GM19240 (cell line): ENCODE data around the gene MSH5.
"Not testable (repeated sequence)": the region's sequence is repeated elsewhere in the genome, so short reads cannot be mapped to it uniquely, and the experiment has no call there.

Source experiments
- DNase-seq: peaks from one replicate; pipeline ENCODE4 v3.0.0; 2011; ENCODE audit warnings: low spot score; ENCODE audit not compliant: insufficient read length

The MSH5 gene

DNA sequence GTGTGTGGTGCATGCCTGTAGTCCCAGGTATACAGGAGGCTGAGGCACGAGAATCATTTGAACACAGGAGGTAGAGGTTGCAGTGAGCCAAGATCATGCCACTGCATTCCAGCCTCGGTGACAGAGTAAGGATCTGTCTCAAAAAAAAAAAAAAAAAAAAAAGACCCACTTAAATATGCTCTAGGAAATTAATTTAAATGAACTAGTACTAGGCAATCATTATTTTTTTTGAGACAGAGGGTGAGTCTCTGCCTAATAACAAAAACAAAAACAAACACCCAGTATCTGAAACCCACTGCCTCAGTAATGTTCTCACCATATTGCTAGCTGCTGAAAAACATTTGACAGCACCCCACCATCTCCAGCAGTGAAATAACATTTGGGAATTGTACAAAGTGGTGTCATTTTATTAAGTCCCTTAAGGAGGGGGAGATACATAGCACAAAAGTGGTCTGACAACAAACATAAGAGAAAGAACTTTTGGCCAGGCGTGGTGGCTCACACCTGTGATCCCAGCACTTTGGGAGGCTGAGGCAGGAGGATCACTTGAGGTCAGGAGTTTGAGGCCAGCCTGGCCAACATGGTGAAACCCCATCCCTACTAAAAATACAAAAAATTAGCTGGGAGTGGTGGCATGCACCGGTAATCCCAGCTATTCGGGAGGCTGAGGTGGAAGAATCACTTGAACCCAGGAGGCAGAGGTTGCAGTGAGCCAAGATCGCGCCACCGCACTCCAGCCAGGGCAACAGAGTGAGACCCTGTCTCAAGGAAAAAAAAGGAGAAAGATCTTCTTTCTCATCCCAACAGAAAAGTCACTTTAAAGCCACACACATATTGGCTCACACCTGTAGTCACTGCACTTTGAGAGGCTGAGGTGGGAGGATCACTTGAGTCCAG, 61.5 kb downstream of the MSH5 start:
- not testable (repeated sequence) for DNase-seq

DNA sequence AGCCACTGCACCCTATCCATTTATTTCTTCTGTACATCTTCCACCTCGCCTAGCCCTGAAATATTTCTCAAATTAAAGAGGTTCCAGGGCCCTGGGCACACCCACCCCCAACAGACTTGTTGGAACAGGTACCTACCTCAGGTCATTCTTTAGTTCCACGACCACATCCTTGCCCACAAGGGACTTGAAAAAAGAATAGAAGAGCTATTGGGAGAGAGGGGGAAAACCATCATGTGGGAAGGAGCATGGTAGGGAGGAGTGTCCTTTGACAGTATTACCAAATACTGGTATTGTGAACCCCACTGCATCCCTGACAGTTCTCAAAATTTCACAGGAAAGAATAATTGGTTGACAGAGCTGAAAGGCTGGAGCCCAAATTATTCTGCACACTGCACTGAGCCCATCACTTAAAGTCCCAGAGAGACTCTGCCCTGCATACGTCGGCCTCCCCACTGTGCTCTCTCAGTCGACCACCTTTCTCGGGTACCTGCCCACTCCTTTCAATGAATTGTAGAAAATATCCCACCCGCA, 66.2 kb downstream of the MSH5 start:
- no peak for DNase-seq

DNA sequence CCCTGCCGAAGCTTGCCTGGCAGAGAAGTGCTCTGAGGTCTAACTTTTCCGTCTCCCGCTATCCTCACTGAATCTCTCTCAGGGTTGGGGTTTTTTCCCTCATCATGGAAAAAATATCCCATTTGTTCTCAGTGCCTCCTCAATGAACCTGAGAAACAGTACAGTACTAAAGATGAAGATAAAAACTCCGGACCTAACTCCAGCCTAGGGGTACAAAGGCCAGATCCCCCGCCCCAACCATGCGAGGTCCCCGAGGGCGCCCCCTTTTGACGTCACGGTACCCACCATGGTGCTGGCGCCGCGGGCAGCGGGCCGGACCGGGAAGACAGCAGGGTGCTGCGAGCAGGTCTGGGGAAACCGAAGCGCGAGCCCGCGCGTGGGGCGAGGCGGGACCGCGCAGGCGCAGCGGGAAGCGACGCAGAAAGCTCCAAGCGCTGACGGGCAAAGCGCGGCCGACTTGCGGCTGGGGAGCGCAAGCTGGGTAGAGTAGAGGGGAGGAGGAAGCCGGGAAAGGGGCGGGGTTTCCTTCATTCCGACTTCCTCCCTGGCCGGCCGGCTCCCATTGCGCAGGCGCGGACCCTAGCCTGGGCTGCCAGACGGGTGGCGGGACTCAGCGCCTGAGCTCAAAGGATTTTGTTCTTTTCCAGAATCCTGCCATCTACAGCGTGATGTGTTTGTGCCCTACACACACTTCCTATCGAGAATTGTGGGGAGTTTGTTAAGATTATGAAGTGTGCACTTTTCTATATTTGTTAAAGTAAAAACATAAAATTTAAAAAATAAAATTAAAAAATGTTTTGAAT, 66.9 kb downstream of the MSH5 start, which contains the start of gene LSM2:
LSM2 (minus strand) TSS at position 497 of the 803 bp plus-strand sequence; CDS start at position 288, 209 bp downstream.
- peak; percentile 97 for DNase-seq

DNA sequence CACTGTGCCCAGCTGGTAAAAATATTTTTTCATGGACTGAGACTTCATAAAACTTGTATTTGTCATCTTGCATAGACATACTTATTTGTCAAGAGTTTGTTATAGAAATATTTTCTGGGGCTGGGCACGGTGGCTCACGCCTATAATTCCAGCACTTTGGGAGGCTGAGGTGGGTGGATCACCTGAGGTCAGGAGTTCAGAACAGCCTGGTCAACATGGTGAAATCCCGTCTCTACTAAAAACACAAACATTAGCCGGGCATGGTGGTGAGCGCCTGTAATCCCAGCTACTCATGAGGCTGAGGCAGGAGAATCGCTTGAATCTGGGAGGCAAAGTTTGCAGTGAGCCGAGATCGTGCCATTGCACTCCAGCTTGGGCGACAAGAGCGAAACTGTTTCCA, 68.8 kb downstream of the MSH5 start:
- DNase-seq, result not testable (repeated sequence)

DNA sequence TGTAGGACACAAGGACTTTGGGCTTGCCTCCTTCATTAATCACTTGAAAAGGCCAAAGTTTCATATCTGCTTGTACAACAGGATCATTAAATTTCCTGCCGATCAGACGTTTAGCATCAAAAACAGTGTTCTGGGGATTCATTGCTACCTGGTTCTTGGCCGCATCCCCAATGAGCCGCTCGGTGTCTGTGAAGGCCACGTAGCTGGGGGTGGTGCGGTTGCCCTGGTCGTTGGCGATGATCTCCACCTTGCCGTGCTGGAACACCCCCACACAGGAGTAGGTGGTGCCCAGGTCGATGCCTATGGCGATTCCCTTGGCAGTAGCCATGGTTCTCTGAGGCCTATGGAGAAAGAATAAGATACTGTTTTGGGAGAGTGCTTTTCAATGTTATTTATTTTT, 71.8 kb downstream of the MSH5 start:
- no peak for DNase-seq
